Pancreas (tissue), 10 donors: ENCODE data around the gene RBMX. TPM values are rescaled to one million over a fixed set of nuclear protein-coding genes. Genes with fewer than 3 reads are reported as not detected.

ENCODE experiments used
- ATAC-seq, 4 donors: fragments of 200-7000 bp; cut with Tn5 transposase; one replicate each; pipeline versions ENCODE4 v1.8.0 to v1.9.1; 2020; ENCODE audit warnings: mild to moderate bottlenecking in 4 of 4, moderate library complexity in 4 of 4
- DNase-seq, 6 donors: peaks; one replicate each; pipeline ENCODE4 v3.0.0-alpha.2; 2020
- FAIRE-seq: peaks from 2 replicates; lab custom pipeline; 2012; peaks lifted over from hg19 to GRCh38; lab: Jason Lieb, UNC
- H3K27ac ChIP-seq, 4 donors: fragments of 200-600 bp; sonication (generic); 1 replicate in 3 of 4; 2 replicates in 1 of 4; pipeline versions ENCODE4 v1.5.0 to v1.8.0; 2020
- H3K27me3 ChIP-seq, 4 donors: fragments of 200-600 bp; one replicate each; pipeline ENCODE4 v1.8.0; 2021
- H3K36me3 ChIP-seq, 3 donors: fragments of 200-600 bp; sonication (generic) in 1 of 3; one replicate each; pipeline versions ENCODE4 v1.5.0 to v1.8.0; 2020 to 2021
- H3K4me1 ChIP-seq, 3 donors: fragments of 200-600 bp; one replicate each; pipeline ENCODE4 v1.8.0; 2021
- H3K4me3 ChIP-seq, 4 donors: fragments of 200-600 bp; sonication (generic) in 2 of 4; one replicate each; pipeline versions ENCODE4 v1.5.0 to v1.8.0; 2020 to 2021
- H3K9me3 ChIP-seq, 4 donors: fragments of 200-600 bp; one replicate each; pipeline ENCODE4 v1.8.0; 2021
- WGBS, 2 donors: extraction: QIAGEN DNeasy Blood & Tissue Kit; methylation state at CpG; one replicate each; pipeline ENCODE4 v1.1.7; 2013; 5-methylcytosine and 5-hydroxymethylcytosine counted together
- intact Hi-C, 3 donors: fragments of 100-400 bp; cut with DNase I; formaldehyde crosslinking; loops; one replicate each; pipeline versions ENCODE4 v1.11.1 to v1.14.2; 2022
- polyA plus RNA-seq, 2 donors: library from polyadenylated mRNA; stranded (reverse); fragments of 200-250 nt; gene quantifications; one replicate each; pipeline ENCODE4 v1.2.3, GENCODE V29; 2013
- total RNA-seq, 6 donors: library from RNA; stranded (reverse); fragmentation: NEBNext Ultra II Directional in 4 of 6; extraction: Animal tissue kit (Norgen Biotek cat#: 25700) in 4 of 6; gene quantifications; one replicate each; pipeline versions ENCODE4 v1.2.1 to v1.2.4, GENCODE V29; 2021 to 2023
- TF ChIP-seq, protein P1 (sequence below), 4 donors: fragments of 200-600 bp; sonication (generic) in 3 of 4; IDR thresholded peaks; one replicate each; pipeline versions ENCODE4 v1.5.0 to v1.8.0; 2021; ENCODE audit warnings: antibody characterized with exemption in 4 of 4
- donor health status: healthy with polysubstance abuse.
- donor health status: DM: no; HTN: no; CAD: no; lungs with moderate emphysema.
- donor health status: DM: no; HTN: no; CAD: no.
- donor health status: control.
- donor health status: control.
- donor health status: Bipolar disorder and iron deficiency.
- donor health status: DM: yes; HTN: yes; CAD: no.
- donor health status: DM: no; HTN: no; CAD: no.
- donor health status: DM: no; HTN: no; CAD: no.
- donor health status: DM: yes; HTN: yes; CAD: no.

The RBMX gene
- total and polyA plus RNA-seq, 8 donors, result 45.3 to 129 (median 81.8) TPM

- Histone ChIP-seq H3K4me3 (no peak overlapping the region), H3K36me3 (peaks cover 0 to 10% (median 0%) of the 10 kb centered on the region in 3 donors), H3K9me3 (no peaks in the 10 kb centered on the region), H3K4me1 (no peaks in the 10 kb centered on the region), H3K27me3 (no peaks in the 10 kb centered on the region), H3K27ac (no peak overlapping the region)
- ATAC-seq, result no peak
- DNase-seq, result no peak
- no peak for FAIRE-seq
- TF ChIP-seq, protein P1, sequence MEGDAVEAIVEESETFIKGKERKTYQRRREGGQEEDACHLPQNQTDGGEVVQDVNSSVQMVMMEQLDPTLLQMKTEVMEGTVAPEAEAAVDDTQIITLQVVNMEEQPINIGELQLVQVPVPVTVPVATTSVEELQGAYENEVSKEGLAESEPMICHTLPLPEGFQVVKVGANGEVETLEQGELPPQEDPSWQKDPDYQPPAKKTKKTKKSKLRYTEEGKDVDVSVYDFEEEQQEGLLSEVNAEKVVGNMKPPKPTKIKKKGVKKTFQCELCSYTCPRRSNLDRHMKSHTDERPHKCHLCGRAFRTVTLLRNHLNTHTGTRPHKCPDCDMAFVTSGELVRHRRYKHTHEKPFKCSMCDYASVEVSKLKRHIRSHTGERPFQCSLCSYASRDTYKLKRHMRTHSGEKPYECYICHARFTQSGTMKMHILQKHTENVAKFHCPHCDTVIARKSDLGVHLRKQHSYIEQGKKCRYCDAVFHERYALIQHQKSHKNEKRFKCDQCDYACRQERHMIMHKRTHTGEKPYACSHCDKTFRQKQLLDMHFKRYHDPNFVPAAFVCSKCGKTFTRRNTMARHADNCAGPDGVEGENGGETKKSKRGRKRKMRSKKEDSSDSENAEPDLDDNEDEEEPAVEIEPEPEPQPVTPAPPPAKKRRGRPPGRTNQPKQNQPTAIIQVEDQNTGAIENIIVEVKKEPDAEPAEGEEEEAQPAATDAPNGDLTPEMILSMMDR (IDR thresholded peaks at IDR 0.05), result no peak
- intact Hi-C loops, result no loop called here
- 81 to 89% methylated on average over 9 of the region's 9 CpGs for WGBS, 2 donors
Observed at GRCh38 chrX:136865270-136866158, 15.0 kb downstream of the RBMX start.

- Histone ChIP-seq H3K4me3 (no peak overlapping the region), H3K27me3 (no peaks in the 10 kb centered on the region), H3K27ac (no peak overlapping the region), H3K4me1 (no peaks in the 10 kb centered on the region), H3K36me3 (no peaks in the 10 kb centered on the region), H3K9me3 (no peaks in the 10 kb centered on the region)
- TF ChIP-seq, protein P1 (IDR thresholded peaks at IDR 0.05), result no peak
- no peak for FAIRE-seq
- no peak for ATAC-seq
- intact Hi-C loops, result no loop called here
- WGBS, 2 donors, result 67 to 100% methylated on average over 2 of the region's 2 CpGs
- DNase-seq, result no peak
Observed at GRCh38 chrX:136863826-136864225, 16.7 kb downstream of the RBMX start.

GRCh38 chrX:136862546-136862945 lies 18.0 kb downstream of the RBMX start:
- no peak for DNase-seq
- Histone ChIP-seq H3K4me3 (no peak overlapping the region), H3K27me3 (no peaks in the 10 kb centered on the region), H3K27ac (no peak overlapping the region), H3K36me3 (no peaks in the 10 kb centered on the region), H3K9me3 (no peaks in the 10 kb centered on the region), H3K4me1 (no peaks in the 10 kb centered on the region)
- no peak for ATAC-seq
- intact Hi-C loops, result no loop called here
- TF ChIP-seq, protein P1 (IDR thresholded peaks at IDR 0.05), result no peak
- no peak for FAIRE-seq
- 60 to 77% methylated on average over 5 of the region's 5 CpGs for WGBS, 2 donors

- FAIRE-seq (no peak), DNase-seq (no peak), ATAC-seq (no peak)
- intact Hi-C loops, result no loop called here
- no peaks in the 10 kb centered on the region for H3K36me3 ChIP-seq
- H3K27ac ChIP-seq, result no peak overlapping the region
- TF ChIP-seq, protein P1 (IDR thresholded peaks at IDR 0.05), result no peak
- 33 to 100% methylated on average over 1 of the region's 1 CpG for WGBS, 2 donors
- no peaks in the 10 kb centered on the region for H3K27me3 ChIP-seq
- no peaks in the 10 kb centered on the region for H3K9me3 ChIP-seq
- H3K4me1 ChIP-seq, result no peaks in the 10 kb centered on the region
- no peak overlapping the region for H3K4me3 ChIP-seq
Observed at GRCh38 chrX:136861877-136862276, 18.6 kb downstream of the RBMX start.
